Vagina (tissue), 2 donors: ENCODE data around the gene MORF4L2. TPM values are rescaled to one million over a fixed set of nuclear protein-coding genes. Genes with fewer than 3 reads are reported as not detected.
A peak's percentile ranks its signal among the peaks of the same experiment; 100 is the strongest.

Source experiments
- DNase-seq, 2 donors: peaks; one replicate each; pipeline ENCODE4 v3.0.0-alpha.2; 2017; ENCODE audit errors: extremely low spot score in 2 of 2
- H3K27ac ChIP-seq: fragments of 200-600 bp; sonication (generic); one replicate; pipeline ENCODE4 v1.5.1; 2019
- H3K27me3 ChIP-seq: fragments of 200-600 bp; sonication (generic); one replicate; pipeline ENCODE4 v1.5.1; 2019
- H3K36me3 ChIP-seq, 2 donors: fragments of 200-600 bp; sonication (generic); one replicate each; pipeline ENCODE4 v1.5.1; 2017 to 2019
- H3K4me1 ChIP-seq: fragments of 200-600 bp; sonication (generic); one replicate; pipeline ENCODE4 v1.5.1; 2019
- H3K4me3 ChIP-seq, 2 donors: fragments of 200-600 bp; sonication (generic); 1 replicate in 1 of 2; 2 replicates in 1 of 2; pipeline ENCODE4 v1.5.1; 2016 to 2019
- H3K9me3 ChIP-seq: fragments of 200-600 bp; sonication (generic); one replicate; pipeline ENCODE4 v1.5.1; 2019
- POLR2A ChIP-seq, 2 donors: fragments of 450-650 bp; IDR thresholded peaks; one replicate each; pipeline ENCODE4 v1.6.1; 2017; ENCODE audit warnings: antibody characterized with exemption in 2 of 2, mild to moderate bottlenecking in 2 of 2, moderate library complexity in 2 of 2
- POLR2AphosphoS5 ChIP-seq, 2 donors: sonication (generic); formaldehyde crosslinking; IDR thresholded peaks; one replicate each; pipeline ENCODE4 v1.9.0; 2017; ENCODE audit warnings: antibody characterized with exemption in 2 of 2, mild to moderate bottlenecking in 2 of 2, low read depth in 1 of 2; ENCODE audit not compliant: insufficient read depth in 1 of 2
- intact Hi-C: fragments of 100-400 bp; cut with DNase I; formaldehyde crosslinking; loops from one replicate; pipeline ENCODE4 v1.15.1; 2023
- total RNA-seq: library from RNA; depleted of rRNA; stranded (reverse); fragments of >200 nt; gene quantifications from one replicate; pipeline ENCODE4 v1.2.3, GENCODE V29; 2016
- TF ChIP-seq, protein P1 (sequence below), 3 experiments: fragments of 450-650 bp in 2 of 3; fragments of 200-600 bp in 1 of 3; sonication (generic) in 1 of 3; IDR thresholded peaks; one replicate each; pipeline ENCODE4 v1.5.1; 2017 to 2019; ENCODE audit warnings: antibody characterized with exemption in 3 of 3, mild to moderate bottlenecking in 2 of 3, moderate library complexity in 2 of 3

MORF4L2 gene
- total RNA-seq = 170 TPM

- intact Hi-C loops = loop anchor here (5.0 kb wide), 1 partner anchor 149 kb away; no protein-coding TSS in a partner anchor
- H3K36me3 ChIP-seq = no peaks in the 10 kb centered on the region
- peak in 1 of 2 donors; percentile 99 for DNase-seq
- H3K4me1 ChIP-seq = no peaks in the 10 kb centered on the region
- no peaks in the 10 kb centered on the region for H3K27me3 ChIP-seq
- TF ChIP-seq POLR2AphosphoS5 (IDR thresholded peaks at IDR 0.05; ENCODE audit: insufficient read depth in 1 of 2, low read depth in 1 of 2) = peak; percentile 29 to 72
- TF ChIP-seq, protein P1, sequence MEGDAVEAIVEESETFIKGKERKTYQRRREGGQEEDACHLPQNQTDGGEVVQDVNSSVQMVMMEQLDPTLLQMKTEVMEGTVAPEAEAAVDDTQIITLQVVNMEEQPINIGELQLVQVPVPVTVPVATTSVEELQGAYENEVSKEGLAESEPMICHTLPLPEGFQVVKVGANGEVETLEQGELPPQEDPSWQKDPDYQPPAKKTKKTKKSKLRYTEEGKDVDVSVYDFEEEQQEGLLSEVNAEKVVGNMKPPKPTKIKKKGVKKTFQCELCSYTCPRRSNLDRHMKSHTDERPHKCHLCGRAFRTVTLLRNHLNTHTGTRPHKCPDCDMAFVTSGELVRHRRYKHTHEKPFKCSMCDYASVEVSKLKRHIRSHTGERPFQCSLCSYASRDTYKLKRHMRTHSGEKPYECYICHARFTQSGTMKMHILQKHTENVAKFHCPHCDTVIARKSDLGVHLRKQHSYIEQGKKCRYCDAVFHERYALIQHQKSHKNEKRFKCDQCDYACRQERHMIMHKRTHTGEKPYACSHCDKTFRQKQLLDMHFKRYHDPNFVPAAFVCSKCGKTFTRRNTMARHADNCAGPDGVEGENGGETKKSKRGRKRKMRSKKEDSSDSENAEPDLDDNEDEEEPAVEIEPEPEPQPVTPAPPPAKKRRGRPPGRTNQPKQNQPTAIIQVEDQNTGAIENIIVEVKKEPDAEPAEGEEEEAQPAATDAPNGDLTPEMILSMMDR (IDR thresholded peaks at IDR 0.05) = no peak
- peak in 1 of 2 donors; percentile 88 for TF ChIP-seq POLR2A (IDR thresholded peaks at IDR 0.05)
- H3K9me3 ChIP-seq = no peaks in the 10 kb centered on the region
- peak within 1 kb of the TSS; percentile 46 to 59 for H3K4me3 ChIP-seq
- H3K27ac ChIP-seq = peak within 1 kb of the TSS; percentile 95
These were observed at the start of gene MORF4L2 for GRCh38 chrX:103686199-103687072. Gene MORF4L2, minus strand, starts transcription at chrX:103686699. Its CDS starts 9,672 bp downstream, at chrX:103677027.

GRCh38 chrX:103734125-103734760 lies 47.7 kb upstream of the MORF4L2 start:
- H3K9me3 ChIP-seq = no peaks in the 10 kb centered on the region
- H3K4me1 ChIP-seq = no peaks in the 10 kb centered on the region
- H3K36me3 ChIP-seq = no peaks in the 10 kb centered on the region
- H3K27ac ChIP-seq = no peak overlapping the region
- intact Hi-C loops = no loop called here
- no peak overlapping the region for H3K4me3 ChIP-seq
- no peak for TF ChIP-seq POLR2A (IDR thresholded peaks at IDR 0.05)
- TF ChIP-seq POLR2AphosphoS5 (IDR thresholded peaks at IDR 0.05; ENCODE audit: insufficient read depth in 1 of 2, low read depth in 1 of 2) = no peak
- TF ChIP-seq, protein P1 (IDR thresholded peaks at IDR 0.05) = no peak
- H3K27me3 ChIP-seq = no peaks in the 10 kb centered on the region
- no peak for DNase-seq

- Histone ChIP-seq H3K4me3 (no peak overlapping the region), H3K27ac (no peak overlapping the region), H3K27me3 (no peaks in the 10 kb centered on the region), H3K9me3 (no peaks in the 10 kb centered on the region), H3K36me3 (no peaks in the 10 kb centered on the region), H3K4me1 (no peaks in the 10 kb centered on the region)
- DNase-seq = no peak
- intact Hi-C loops = no loop called here
- TF ChIP-seq POLR2A (IDR thresholded peaks at IDR 0.05) = no peak
These were observed 46.5 kb upstream of the MORF4L2 start for GRCh38 chrX:103733017-103733416.

DNA sequence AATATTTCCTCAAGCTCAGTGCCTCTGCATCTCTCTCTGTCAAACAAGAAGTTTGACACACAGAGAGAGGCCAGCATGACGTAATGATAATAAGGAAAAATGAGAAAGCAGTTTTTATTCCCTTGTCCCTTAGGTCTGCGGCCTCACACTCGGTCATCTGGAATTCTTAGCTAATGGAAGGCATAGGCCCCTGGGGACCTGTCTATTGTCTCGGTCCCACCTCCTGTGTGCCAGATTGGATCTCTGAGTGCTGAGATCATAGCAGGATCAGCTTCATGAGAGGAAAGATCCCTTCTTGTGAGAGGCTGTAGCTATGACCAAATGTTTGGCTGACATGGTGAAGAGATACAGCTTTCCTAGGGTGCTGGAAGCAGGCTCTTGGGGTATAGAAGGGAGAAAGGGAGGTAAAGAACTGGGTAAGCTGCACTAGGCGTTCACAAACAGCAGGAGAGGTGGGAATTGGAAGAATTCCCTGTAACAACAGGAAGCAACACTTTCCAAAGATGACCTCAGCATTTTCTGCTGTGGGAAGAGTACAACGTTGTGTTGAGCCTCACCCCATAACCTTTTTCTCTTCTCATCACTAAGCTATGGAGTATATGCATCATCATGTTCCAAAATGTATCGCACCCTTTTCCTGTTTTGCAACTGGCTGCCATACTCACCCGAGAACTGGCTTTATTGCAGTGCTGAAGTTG lies 44.4 kb upstream of the MORF4L2 start:
- Histone ChIP-seq H3K4me1 (no peaks in the 10 kb centered on the region), H3K9me3 (no peaks in the 10 kb centered on the region), H3K4me3 (no peak overlapping the region), H3K27ac (no peak overlapping the region), H3K27me3 (no peaks in the 10 kb centered on the region), H3K36me3 (no peaks in the 10 kb centered on the region)
- intact Hi-C loops = no loop called here
- no peak for DNase-seq
- TF ChIP-seq POLR2A (IDR thresholded peaks at IDR 0.05) (no peak), POLR2AphosphoS5 (IDR thresholded peaks at IDR 0.05; ENCODE audit: insufficient read depth in 1 of 2, low read depth in 1 of 2) (no peak)
- TF ChIP-seq, protein P1 (IDR thresholded peaks at IDR 0.05) = no peak

DNA sequence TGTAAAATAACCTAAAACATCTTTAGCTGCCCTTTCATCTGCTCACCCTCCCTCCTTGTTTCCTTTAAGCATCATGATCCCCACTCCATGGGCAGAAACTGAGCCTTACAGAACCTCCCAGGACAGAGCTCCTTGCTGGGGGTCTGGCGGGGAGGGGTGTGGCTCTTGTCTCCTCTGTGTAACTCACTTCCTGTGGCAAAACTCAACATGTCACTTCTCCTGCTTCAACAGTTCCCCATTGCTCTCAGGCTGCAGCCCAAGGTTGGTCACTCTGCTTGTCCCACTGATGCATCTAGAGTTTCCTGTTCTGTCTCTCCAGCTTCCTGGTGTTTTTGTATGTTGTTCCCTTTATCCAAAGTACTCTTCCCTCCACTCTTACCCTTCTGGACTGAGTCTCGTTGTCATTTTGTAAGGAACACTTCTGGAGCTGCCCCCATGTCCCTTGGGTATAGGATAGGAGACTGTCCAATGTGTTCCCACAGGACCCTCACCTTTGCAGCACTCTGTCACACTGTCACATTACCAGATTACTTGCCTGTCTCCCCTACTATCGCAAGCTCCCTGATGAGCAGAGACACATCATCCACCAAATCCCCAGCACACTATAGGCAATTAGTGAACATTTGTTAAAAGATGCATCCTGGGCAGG lies 43.8 kb upstream of the MORF4L2 start:
- Histone ChIP-seq H3K4me1 (no peaks in the 10 kb centered on the region), H3K27ac (no peak overlapping the region), H3K36me3 (no peaks in the 10 kb centered on the region), H3K27me3 (no peaks in the 10 kb centered on the region), H3K4me3 (no peak overlapping the region), H3K9me3 (no peaks in the 10 kb centered on the region)
- no peak for DNase-seq
- intact Hi-C loops = no loop called here
- TF ChIP-seq, protein P1 (IDR thresholded peaks at IDR 0.05) = no peak
